Measurements from ENCODE around the gene ZNF174.

DNA sequence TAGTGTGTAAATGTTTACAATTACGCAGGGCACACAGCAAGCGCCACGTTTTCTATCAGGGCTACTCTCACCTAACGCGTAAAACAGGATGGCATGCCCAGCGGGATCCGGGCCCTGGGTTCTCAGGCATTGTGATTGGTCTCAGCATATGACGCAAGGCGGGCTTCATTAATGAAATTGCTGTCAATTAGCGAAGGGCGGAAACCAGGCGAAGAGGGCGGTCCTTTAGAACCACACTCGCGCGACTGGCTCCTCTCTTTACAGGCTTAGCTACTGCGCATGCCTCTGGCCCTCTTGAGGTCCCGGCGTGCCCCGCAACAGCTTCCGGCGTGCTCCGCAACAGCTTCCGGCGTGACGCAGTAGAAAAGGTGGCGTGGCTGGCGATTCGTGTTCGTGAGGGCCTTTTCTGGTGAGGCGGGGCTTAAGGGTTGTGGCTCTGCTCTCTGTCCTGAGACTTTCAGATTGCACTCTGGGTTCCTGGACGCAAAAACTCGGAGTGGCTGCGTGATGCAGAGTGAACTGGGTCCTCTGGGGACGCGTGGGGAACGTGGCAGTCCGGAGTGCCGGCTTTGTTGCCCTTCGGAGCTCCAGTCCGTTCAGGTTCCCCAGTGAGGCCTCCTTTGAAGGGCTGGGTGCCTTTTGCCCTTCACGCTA is 36.1 kb upstream of the ZNF174 start:
- TF ChIP-seq, protein P1, sequence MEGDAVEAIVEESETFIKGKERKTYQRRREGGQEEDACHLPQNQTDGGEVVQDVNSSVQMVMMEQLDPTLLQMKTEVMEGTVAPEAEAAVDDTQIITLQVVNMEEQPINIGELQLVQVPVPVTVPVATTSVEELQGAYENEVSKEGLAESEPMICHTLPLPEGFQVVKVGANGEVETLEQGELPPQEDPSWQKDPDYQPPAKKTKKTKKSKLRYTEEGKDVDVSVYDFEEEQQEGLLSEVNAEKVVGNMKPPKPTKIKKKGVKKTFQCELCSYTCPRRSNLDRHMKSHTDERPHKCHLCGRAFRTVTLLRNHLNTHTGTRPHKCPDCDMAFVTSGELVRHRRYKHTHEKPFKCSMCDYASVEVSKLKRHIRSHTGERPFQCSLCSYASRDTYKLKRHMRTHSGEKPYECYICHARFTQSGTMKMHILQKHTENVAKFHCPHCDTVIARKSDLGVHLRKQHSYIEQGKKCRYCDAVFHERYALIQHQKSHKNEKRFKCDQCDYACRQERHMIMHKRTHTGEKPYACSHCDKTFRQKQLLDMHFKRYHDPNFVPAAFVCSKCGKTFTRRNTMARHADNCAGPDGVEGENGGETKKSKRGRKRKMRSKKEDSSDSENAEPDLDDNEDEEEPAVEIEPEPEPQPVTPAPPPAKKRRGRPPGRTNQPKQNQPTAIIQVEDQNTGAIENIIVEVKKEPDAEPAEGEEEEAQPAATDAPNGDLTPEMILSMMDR (conservative IDR thresholded peaks at IDR 0.05; ENCODE audit: low read length) = no peak
- no peak for TF ChIP-seq EZH2phosphoT487 (IDR thresholded peaks at IDR 0.05; ENCODE audit: borderline replicate concordance)

Measured in Loucy (cell line).